K562 (cell line): Measurements from ENCODE around the gene RHBDF2. TPM values are rescaled to one million over a fixed set of nuclear protein-coding genes. Genes with fewer than 3 reads are reported as not detected.
A peak's percentile ranks its signal among the peaks of the same experiment; 100 is the strongest.

Source experiments
- BMI1 ChIP-seq: fragments of 150-350 bp; IDR thresholded peaks from 2 replicates; pipeline ENCODE4 v1.6.1; 2014; ENCODE audit warnings: low read length
- BRD9 ChIP-seq: fragments of 450-650 bp; IDR thresholded peaks from 2 replicates; pipeline ENCODE4 v1.6.1; 2018; ENCODE audit warnings: low read depth; ENCODE audit not compliant: partially characterized antibody
- CBFA2T2 ChIP-seq: fragments of 450-650 bp; conservative IDR thresholded peaks from 2 replicates; pipeline ENCODE4 v1.6.1; 2017; ENCODE audit warnings: mild to moderate bottlenecking
- CBFB ChIP-seq: sonication (generic); formaldehyde crosslinking; IDR thresholded peaks from 2 replicates; pipeline ENCODE4 v1.4.0; 2020; ENCODE audit warnings: mild to moderate bottlenecking, missing genetic modification reagents
- DDX20 ChIP-seq: fragments of 450-650 bp; IDR thresholded peaks from 2 replicates; pipeline ENCODE4 v1.6.1; 2016; ENCODE audit warnings: missing genetic modification characterization, low read depth, mild to moderate bottlenecking, missing compliant biosample characterization, moderate library complexity
- FOXP1 ChIP-seq: sonication (generic); formaldehyde crosslinking; IDR thresholded peaks from 2 replicates; pipeline ENCODE4 v1.8.0; 2022; ENCODE audit warnings: mild to moderate bottlenecking, missing genetic modification reagents
- GTF2E2 ChIP-seq: fragments of 200-800 bp; sonication (Bioruptor generic); IDR thresholded peaks from 2 replicates; pipeline ENCODE4 v1.6.1; 2016; ENCODE audit warnings: missing genetic modification characterization, missing compliant biosample characterization
- HNRNPL ChIP-seq: fragments of 200-400 bp; formaldehyde crosslinking; IDR thresholded peaks from 2 replicates; pipeline ENCODE4 v1.6.1; 2017; ENCODE audit warnings: low read depth, mild to moderate bottlenecking, low read length
- ID3 ChIP-seq, 2 experiments: fragments of 250-450 bp in 1 of 2; fragments of 450-650 bp in 1 of 2; sonication (Bioruptor Pico) in 1 of 2; IDR thresholded peaks; 2 replicates each; pipeline versions ENCODE4 v1.6.1 to v1.8.0; 2016 to 2021; ENCODE audit warnings: mild to moderate bottlenecking in 2 of 2, moderate library complexity in 2 of 2, missing compliant biosample characterization in 1 of 2, missing genetic modification characterization in 1 of 2
- IFI16 ChIP-seq: fragments of 250-450 bp; sonication (Bioruptor Pico); IDR thresholded peaks from 2 replicates; pipeline ENCODE4 v2.1.2; 2022; ENCODE audit warnings: mild to moderate bottlenecking, inconsistent platforms
- MAFF ChIP-seq: IDR thresholded peaks from 2 replicates; pipeline ENCODE4 v1.6.1; 2012; ENCODE audit warnings: low read length, improper control_type of control experiment
- MAFK ChIP-seq: IDR thresholded peaks from 2 replicates; pipeline ENCODE4 v1.6.1; 2011; ENCODE audit warnings: low read length, improper control_type of control experiment
- PTBP1 ChIP-seq: fragments of 200-400 bp; formaldehyde crosslinking; IDR thresholded peaks from 2 replicates; pipeline ENCODE4 v1.6.1; 2017; ENCODE audit warnings: low read depth, low read length
- RBFOX2 ChIP-seq: fragments of 200-400 bp; formaldehyde crosslinking; IDR thresholded peaks from 2 replicates; pipeline ENCODE4 v1.6.1; 2017; ENCODE audit warnings: low read depth, mild to moderate bottlenecking, low read length, moderate library complexity
- SMAD2 ChIP-seq: fragments of 150-350 bp; IDR thresholded peaks from 2 replicates; pipeline ENCODE4 v1.6.1; 2014; ENCODE audit warnings: low read depth, mild to moderate bottlenecking, low read length
- TEAD1 ChIP-seq, 2 experiments: fragments of 450-650 bp in 1 of 2; sonication (generic) in 1 of 2; formaldehyde crosslinking; IDR thresholded peaks; 2 replicates each; pipeline versions ENCODE4 v1.4.0 to v1.8.0; 2020 to 2022; ENCODE audit warnings: mild to moderate bottlenecking in 2 of 2, missing genetic modification reagents in 1 of 2
- ZBTB34 ChIP-seq: fragments of 250-450 bp; sonication (Bioruptor Pico); IDR thresholded peaks from 2 replicates; pipeline ENCODE4 v1.8.0; 2021; ENCODE audit warnings: mild to moderate bottlenecking, moderate library complexity
- ZC3H8 ChIP-seq: fragments of 450-650 bp; IDR thresholded peaks from 2 replicates; pipeline ENCODE4 v1.6.1; 2017
- ZNF511 ChIP-seq: sonication (generic); formaldehyde crosslinking; IDR thresholded peaks from 2 replicates; pipeline ENCODE4 v1.8.0; 2022; ENCODE audit warnings: mild to moderate bottlenecking, missing genetic modification reagents
- polyA plus RNA-seq, 8 experiments: library from polyadenylated mRNA; depleted of rRNA in 4 of 8; stranded (reverse) in 5 of 8; unstranded in 3 of 8; fragments of >200 nt; fragmentation: Nextera tagmentation in 2 of 8; fragmentation: Illumina TruSeq in 1 of 8; extraction: Ambion mirVana in 2 of 8; extraction: Trizol in 1 of 8; gene quantifications; 2 replicates each; pipeline versions ENCODE4 v1.2.1 to v1.2.3, GENCODE V29; 2011 to 2014; ENCODE audit warnings: inconsistent platforms in 1 of 8, missing spikeins in 1 of 8
- total RNA-seq, 7 experiments: library from RNA; depleted of rRNA in 6 of 7; stranded (reverse); fragments of >200 nt in 6 of 7; fragmentation: Illumina TruSeq in 2 of 7; extraction: Trizol in 2 of 7; gene quantifications; 2 replicates each; pipeline versions ENCODE4 v1.2.1 to v1.2.3, GENCODE V29; 2011 to 2021; ENCODE audit warnings: low replicate concordance in 1 of 7
- TF ChIP-seq, protein P1 (sequence below): sonication (generic); formaldehyde crosslinking; IDR thresholded peaks from 2 replicates; pipeline ENCODE4 v1.9.0; 2022; ENCODE audit warnings: mild to moderate bottlenecking, missing genetic modification reagents
- TF ChIP-seq, protein P2 (sequence below): fragments of 450-650 bp; IDR thresholded peaks from 2 replicates; pipeline ENCODE4 v1.6.1; 2017; ENCODE audit warnings: antibody characterized with exemption

The RHBDF2 gene
- total and polyA plus RNA-seq, 9 of the 15 experiments (the other 6 are each of a cell fraction or from before 2014, with no cell fraction given): 0.04 to 2.8 (median 1.1) TPM

GRCh38 chr17:76540381-76541300, 39.4 kb upstream of the RHBDF2 start (continued):
- no peak for TF ChIP-seq SMAD2
- no peak for TF ChIP-seq ZC3H8
- TF ChIP-seq ZBTB34 (CRISPR knock-in tag): no peak
- TF ChIP-seq DDX20: no peak
- TF ChIP-seq PTBP1: no peak
- TF ChIP-seq GTF2E2: no peak
- TF ChIP-seq BRD9: no peak
- TF ChIP-seq BMI1: no peak
- TF ChIP-seq, protein P1, sequence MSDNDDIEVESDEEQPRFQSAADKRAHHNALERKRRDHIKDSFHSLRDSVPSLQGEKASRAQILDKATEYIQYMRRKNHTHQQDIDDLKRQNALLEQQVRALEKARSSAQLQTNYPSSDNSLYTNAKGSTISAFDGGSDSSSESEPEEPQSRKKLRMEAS (CRISPR knock-in tag): peak; percentile 89
- TF ChIP-seq ID3 (CRISPR knock-in tag; IDR thresholded peaks at IDR 0.05): no peak
- TF ChIP-seq ID3 (tag; IDR thresholded peaks at IDR 0.05): no peak
- no peak for TF ChIP-seq CBFA2T2
- TF ChIP-seq MAFF: no peak
- TF ChIP-seq RBFOX2: peak; percentile 66
- TF ChIP-seq HNRNPL: no peak
- TF ChIP-seq, protein P2, sequence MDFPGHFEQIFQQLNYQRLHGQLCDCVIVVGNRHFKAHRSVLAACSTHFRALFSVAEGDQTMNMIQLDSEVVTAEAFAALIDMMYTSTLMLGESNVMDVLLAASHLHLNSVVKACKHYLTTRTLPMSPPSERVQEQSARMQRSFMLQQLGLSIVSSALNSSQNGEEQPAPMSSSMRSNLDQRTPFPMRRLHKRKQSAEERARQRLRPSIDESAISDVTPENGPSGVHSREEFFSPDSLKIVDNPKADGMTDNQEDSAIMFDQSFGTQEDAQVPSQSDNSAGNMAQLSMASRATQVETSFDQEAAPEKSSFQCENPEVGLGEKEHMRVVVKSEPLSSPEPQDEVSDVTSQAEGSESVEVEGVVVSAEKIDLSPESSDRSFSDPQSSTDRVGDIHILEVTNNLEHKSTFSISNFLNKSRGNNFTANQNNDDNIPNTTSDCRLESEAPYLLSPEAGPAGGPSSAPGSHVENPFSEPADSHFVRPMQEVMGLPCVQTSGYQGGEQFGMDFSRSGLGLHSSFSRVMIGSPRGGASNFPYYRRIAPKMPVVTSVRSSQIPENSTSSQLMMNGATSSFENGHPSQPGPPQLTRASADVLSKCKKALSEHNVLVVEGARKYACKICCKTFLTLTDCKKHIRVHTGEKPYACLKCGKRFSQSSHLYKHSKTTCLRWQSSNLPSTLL: no peak
- 0 out of 2 replicates have a peak, but pooled peaks have one; percentile 39 for TF ChIP-seq CBFB (CRISPR knock-in tag)
- peak; percentile 70; the same call in 1 of the 2 replicates for TF ChIP-seq ZNF511 (CRISPR knock-in tag)
- no peak for TF ChIP-seq TEAD1 (CRISPR knock-in tag; IDR thresholded peaks at IDR 0.05)
- TF ChIP-seq FOXP1 (CRISPR knock-in tag): peak; percentile 45; the same call in 1 of the 2 replicates
- no peak for TF ChIP-seq MAFK
- TF ChIP-seq IFI16: no peak
